Measurements from ENCODE around the gene FBXL17.

- TF ChIP-seq ZNF232 (CRISPR knock-in tag; IDR thresholded peaks at IDR 0.05) (no peak), CBFB (CRISPR knock-in tag; IDR thresholded peaks at IDR 0.05; ENCODE audit: low read depth) (no peak)
Measured at GRCh38 chr5:108260858-108261170, 121.1 kb downstream of the FBXL17 start.

All from WTC11 (cell line).